Measurements from ENCODE around the gene ATF4.

Gene ATF4

GRCh38 chr22:39488563-39489083, 31.7 kb upstream of the ATF4 start:
- no peak for ATAC-seq
- no peak for TF ChIP-seq ZFP30 (CRISPR knock-in tag; IDR thresholded peaks at IDR 0.05)
- no peak for TF ChIP-seq BACH2 (CRISPR knock-in tag; IDR thresholded peaks at IDR 0.05; ENCODE audit: borderline replicate concordance)
- no peak for TF ChIP-seq CREB5 (CRISPR knock-in tag; IDR thresholded peaks at IDR 0.05; ENCODE audit: low read depth)
- TF ChIP-seq ZNF565 (CRISPR knock-in tag; conservative IDR thresholded peaks at IDR 0.05; ENCODE audit: low read depth) = no peak
- TF ChIP-seq TSHZ2 (CRISPR knock-in tag; IDR thresholded peaks at IDR 0.05) = no peak
- TF ChIP-seq ISL1 (CRISPR knock-in tag; IDR thresholded peaks at IDR 0.05) = no peak
- no peak for TF ChIP-seq PATZ1 (CRISPR knock-in tag; IDR thresholded peaks at IDR 0.05; ENCODE audit: borderline replicate concordance)
- no peak for TF ChIP-seq POU6F1 (CRISPR knock-in tag; IDR thresholded peaks at IDR 0.05; ENCODE audit: borderline replicate concordance, low read depth)
- TF ChIP-seq PPARA (CRISPR knock-in tag; IDR thresholded peaks at IDR 0.05; ENCODE audit: borderline replicate concordance) = no peak
- no peak for TF ChIP-seq ARNTL (CRISPR knock-in tag; IDR thresholded peaks at IDR 0.05; ENCODE audit: borderline replicate concordance, low read depth)
- TF ChIP-seq TCF4 (CRISPR knock-in tag; IDR thresholded peaks at IDR 0.05; ENCODE audit: borderline replicate concordance) = no peak
- TF ChIP-seq CSDC2 (CRISPR knock-in tag; IDR thresholded peaks at IDR 0.05) = no peak
- TF ChIP-seq GLIS3 (CRISPR knock-in tag; IDR thresholded peaks at IDR 0.05) = no peak

- TF ChIP-seq CSDC2 (CRISPR knock-in tag; IDR thresholded peaks at IDR 0.05) = no peak
- no peak for TF ChIP-seq SNAI2 (CRISPR knock-in tag; IDR thresholded peaks at IDR 0.05)
- no peak for TF ChIP-seq ZNF8 (CRISPR knock-in tag; IDR thresholded peaks at IDR 0.05)
- TF ChIP-seq BACH2 (CRISPR knock-in tag; IDR thresholded peaks at IDR 0.05; ENCODE audit: borderline replicate concordance) = no peak
- TF ChIP-seq TCF4 (CRISPR knock-in tag; IDR thresholded peaks at IDR 0.05; ENCODE audit: borderline replicate concordance) = no peak
- no peak for TF ChIP-seq ISL1 (CRISPR knock-in tag; IDR thresholded peaks at IDR 0.05)
- TF ChIP-seq POU6F1 (CRISPR knock-in tag; IDR thresholded peaks at IDR 0.05; ENCODE audit: borderline replicate concordance, low read depth) = no peak
- no peak for TF ChIP-seq ZNF565 (CRISPR knock-in tag; conservative IDR thresholded peaks at IDR 0.05; ENCODE audit: low read depth)
- no peak for TF ChIP-seq PPARA (CRISPR knock-in tag; IDR thresholded peaks at IDR 0.05; ENCODE audit: borderline replicate concordance)
- TF ChIP-seq ZC3H10 (CRISPR knock-in tag; IDR thresholded peaks at IDR 0.05) = no peak
- TF ChIP-seq GLIS3 (CRISPR knock-in tag; IDR thresholded peaks at IDR 0.05) = no peak
- TF ChIP-seq ARNTL (CRISPR knock-in tag; IDR thresholded peaks at IDR 0.05; ENCODE audit: borderline replicate concordance, low read depth) = no peak
- no peak for TF ChIP-seq RARB (CRISPR knock-in tag; IDR thresholded peaks at IDR 0.05)
- no peak for TF ChIP-seq ZNF70 (CRISPR knock-in tag; IDR thresholded peaks at IDR 0.05)
- no peak for ATAC-seq
Measured at GRCh38 chr22:39489094-39490068, 31.0 kb upstream of the ATF4 start.
